Measurements from ENCODE around the gene CCDC183.
"Not testable (repeated sequence)": the region's sequence is repeated elsewhere in the genome, so short reads cannot be mapped to it uniquely, and the experiment has no call there.

CCDC183 gene

DNA sequence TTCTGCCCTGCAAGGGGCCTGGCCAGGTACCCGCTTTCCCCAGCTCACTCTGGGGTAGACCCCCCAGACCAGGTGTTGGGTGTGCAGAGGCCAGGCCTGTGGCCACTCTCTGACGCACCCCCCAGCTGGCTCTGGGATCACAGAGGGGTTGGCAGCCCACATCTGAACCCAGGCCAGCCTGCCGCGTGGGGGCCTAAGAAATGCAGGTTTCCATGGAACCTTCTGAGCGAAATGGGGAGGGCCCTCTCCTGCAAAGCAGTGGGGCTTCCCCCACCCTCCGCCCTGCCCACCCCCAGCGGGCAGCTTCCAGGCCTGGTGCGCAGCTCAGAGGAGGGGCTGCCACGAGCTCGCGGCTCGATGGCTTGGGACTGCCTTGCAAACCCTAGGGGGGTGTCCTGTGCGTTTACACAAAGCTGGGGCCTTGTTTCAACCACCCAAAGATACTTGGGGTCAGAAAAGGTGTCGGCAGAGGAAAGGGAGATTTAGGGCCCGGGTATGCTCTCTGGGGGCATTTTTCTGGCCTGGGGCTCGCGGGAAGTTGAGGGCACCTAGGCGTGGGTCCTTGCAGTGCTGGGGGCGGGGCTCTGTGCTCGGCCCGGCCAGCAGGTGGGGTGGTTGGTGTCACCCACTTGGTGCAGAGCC, 47.1 kb downstream of the CCDC183 start:
- H3K27ac ChIP-seq (ENCODE audit: low read depth, low read length); H3K27me3 ChIP-seq (ENCODE audit: insufficient read depth, low read length); H3K4me3 ChIP-seq (ENCODE audit: low read depth, low read length); H2AFZ ChIP-seq (ENCODE audit: low read length, unreplicated experiment); H3K79me2 ChIP-seq (ENCODE audit: control insufficient read depth, insufficient read depth, low read length, unreplicated experiment); H3K36me3 ChIP-seq (ENCODE audit: insufficient read depth, low read length): not testable (repeated sequence)
- peaks cover 20% of the 10 kb centered on the region for H3K4me1 ChIP-seq (ENCODE audit: control insufficient read depth, insufficient read depth, low read length, unreplicated experiment)

DNA sequence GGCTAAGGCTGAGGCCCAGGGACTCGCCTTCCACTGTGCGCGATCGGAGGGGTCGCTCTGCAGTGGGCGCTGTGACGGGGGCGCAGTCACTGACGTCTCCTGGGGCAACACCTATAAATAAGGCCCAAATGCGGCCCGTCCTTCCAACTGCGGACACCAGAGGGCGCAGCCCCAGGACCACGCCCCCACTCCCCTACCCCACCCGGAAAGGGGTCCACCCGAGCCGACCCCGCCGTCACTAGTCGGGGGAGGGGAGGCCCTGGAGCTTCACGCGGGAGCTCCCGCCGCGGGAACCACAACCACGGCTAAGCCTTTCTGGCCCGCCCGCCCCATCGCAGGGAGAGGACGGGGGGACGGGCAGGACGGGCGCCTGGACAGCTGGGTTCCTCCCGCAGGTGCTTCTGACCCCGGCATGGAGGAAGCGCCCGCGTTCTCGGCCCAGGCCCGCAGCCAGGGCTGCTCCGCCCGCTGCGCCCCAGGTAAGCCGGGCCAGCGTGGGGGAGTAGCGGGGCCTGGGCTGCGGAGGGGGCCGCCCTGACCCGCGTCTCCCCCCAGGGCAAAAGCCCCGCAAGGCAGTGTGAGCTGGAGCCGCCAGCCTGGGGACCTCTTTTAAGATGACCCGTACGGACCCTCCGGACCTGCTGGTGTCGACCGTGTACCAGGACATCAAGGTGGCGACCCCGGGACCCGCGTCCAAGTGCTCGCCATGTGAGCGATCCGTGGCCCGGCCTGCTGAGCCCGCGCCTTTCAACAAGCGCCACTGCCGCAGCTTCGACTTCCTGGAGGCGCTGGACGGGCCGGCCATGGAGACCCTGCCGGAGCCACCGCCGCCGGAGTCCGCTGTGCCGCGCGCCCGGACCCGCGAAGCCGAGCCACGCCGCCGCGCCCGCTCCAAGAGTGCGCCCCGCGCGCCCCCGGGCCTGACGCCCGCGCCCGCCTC, 47.9 kb downstream of the CCDC183 start:
- not testable (repeated sequence) for H3K27ac ChIP-seq (ENCODE audit: low read depth, low read length); H3K36me3 ChIP-seq (ENCODE audit: insufficient read depth, low read length); H3K79me2 ChIP-seq (ENCODE audit: control insufficient read depth, insufficient read depth, low read length, unreplicated experiment); H3K27me3 ChIP-seq (ENCODE audit: insufficient read depth, low read length); H3K4me3 ChIP-seq (ENCODE audit: low read depth, low read length); H2AFZ ChIP-seq (ENCODE audit: low read length, unreplicated experiment)
- peaks cover 20% of the 10 kb centered on the region for H3K4me1 ChIP-seq (ENCODE audit: control insufficient read depth, insufficient read depth, low read length, unreplicated experiment)

DNA sequence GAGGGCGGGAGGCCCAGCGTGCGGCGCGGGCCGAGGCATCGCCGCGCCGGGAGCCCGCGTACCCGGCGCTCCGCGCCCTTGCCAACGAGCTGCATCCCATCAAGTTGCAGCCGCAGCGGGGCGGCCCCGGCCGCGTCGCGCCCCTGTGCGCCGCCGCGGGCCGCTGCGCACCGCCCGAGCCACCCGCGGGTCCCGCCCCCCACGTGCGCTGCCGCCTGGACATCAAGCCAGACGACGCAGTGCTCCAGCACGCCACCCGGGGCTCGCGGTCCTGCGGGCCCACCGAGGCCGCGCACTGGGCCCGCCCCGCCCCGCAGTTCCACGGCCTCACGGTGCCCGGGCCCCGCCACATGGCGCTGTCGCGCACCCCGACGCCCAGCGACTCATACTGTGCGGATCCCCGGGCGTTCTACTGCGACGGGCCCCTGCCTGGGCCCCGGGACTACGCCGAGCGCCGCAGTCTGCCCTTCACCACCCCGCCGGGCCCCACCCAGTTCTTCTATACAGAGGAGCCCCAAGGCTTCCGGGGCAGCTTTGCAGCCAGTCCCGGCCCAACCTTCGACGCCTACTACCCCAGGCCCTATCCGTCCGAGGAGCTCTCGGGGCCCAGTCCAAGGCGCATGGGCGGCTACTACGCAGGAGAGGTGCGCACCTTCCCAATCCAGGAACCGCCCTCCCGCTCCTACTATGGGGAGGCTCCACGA, 48.8 kb downstream of the CCDC183 start:
- no peak overlapping the region for H3K27ac ChIP-seq (ENCODE audit: low read depth, low read length)
- H3K36me3 ChIP-seq (ENCODE audit: insufficient read depth, low read length) = no peaks in the 10 kb centered on the region
- H2AFZ ChIP-seq (ENCODE audit: low read length, unreplicated experiment) = no peak overlapping the region
- H3K27me3 ChIP-seq (ENCODE audit: insufficient read depth, low read length) = peaks cover 9% of the 10 kb centered on the region; the same call in 1 of the 2 replicates
- H3K4me3 ChIP-seq (ENCODE audit: low read depth, low read length) = peak overlapping the region; percentile 91; the same call in 1 of the 2 replicates
- no peaks in the 10 kb centered on the region for H3K79me2 ChIP-seq (ENCODE audit: control insufficient read depth, insufficient read depth, low read length, unreplicated experiment)
- H3K4me1 ChIP-seq (ENCODE audit: control insufficient read depth, insufficient read depth, low read length, unreplicated experiment) = peaks cover 20% of the 10 kb centered on the region

DNA sequence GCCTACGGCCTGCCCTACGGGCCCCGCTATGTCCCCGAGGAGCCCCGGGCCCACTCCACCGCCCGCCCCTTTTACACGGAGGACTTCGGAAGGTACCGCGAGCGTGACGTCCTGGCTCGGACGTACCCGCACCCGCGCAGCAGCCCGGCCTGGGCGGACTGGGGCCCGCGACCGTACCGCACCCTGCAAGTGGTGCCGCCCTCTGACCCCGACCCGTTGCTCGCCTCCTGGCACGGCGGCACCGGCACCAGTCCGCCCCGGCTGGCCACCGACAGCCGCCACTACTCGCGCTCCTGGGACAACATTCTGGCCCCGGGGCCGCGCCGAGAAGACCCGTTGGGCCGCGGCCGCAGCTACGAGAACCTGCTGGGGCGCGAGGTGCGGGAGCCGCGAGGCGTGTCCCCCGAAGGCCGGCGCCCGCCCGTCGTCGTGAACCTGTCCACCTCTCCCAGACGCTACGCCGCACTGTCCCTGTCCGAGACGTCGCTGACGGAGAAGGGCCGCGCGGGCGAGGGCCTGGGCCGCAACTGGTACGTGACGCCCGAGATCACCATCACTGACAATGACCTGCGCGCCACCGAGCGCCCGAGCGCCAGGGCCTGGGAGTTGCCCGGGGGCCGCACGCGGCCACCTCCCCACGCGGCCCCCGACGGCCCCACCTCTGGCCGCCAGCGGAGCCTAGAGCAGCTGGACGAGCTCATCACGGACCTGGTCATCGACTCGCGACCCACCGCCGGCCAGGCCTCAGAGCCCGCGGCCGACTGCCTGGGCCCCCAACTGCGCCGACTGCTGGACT, 49.5 kb downstream of the CCDC183 start:
- Histone ChIP-seq H3K4me3 (ENCODE audit: low read depth, low read length) (peak overlapping the region; percentile 91), H3K27ac (ENCODE audit: low read depth, low read length) (no peak overlapping the region), H3K79me2 (ENCODE audit: control insufficient read depth, insufficient read depth, low read length, unreplicated experiment) (no peaks in the 10 kb centered on the region), H3K4me1 (ENCODE audit: control insufficient read depth, insufficient read depth, low read length, unreplicated experiment) (peaks cover 22% of the 10 kb centered on the region), H2AFZ (ENCODE audit: low read length, unreplicated experiment) (no peak overlapping the region), H3K36me3 (ENCODE audit: insufficient read depth, low read length) (no peaks in the 10 kb centered on the region), H3K27me3 (ENCODE audit: insufficient read depth, low read length) (peaks cover 9% of the 10 kb centered on the region; the same call in 1 of the 2 replicates)

DNA sequence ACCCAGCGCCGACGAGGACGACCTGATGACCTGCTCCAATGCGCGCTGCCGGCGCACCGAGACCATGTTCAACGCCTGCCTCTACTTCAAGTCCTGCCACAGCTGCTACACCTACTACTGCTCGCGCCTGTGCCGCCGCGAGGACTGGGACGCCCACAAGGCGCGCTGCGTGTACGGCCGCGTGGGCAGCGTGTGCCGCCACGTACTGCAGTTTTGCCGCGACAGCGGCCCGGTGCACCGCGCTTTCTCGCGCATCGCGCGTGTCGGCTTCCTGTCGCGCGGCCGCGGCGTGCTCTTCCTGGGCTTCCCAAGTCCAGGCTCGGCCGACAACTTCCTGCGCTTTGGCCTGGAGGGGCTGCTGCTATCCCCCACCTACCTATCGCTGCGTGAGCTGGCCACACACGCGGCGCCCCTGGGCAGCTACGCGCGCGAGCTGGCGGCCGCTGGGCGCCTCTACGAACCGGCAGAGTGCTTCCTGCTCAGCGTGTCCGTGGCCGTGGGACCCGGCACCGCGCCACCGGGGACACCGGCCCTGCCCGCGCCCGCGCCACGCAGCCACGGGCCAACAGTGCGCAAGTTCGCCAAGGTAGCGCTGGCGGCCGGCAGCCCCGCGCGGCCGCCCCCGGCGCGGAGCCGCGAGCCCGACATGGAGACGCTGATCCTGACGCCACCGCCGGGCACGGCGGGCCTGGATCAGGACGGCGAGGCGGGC, 50.4 kb downstream of the CCDC183 start:
- peak overlapping the region; percentile 91 for H3K4me3 ChIP-seq (ENCODE audit: low read depth, low read length)
- no peaks in the 10 kb centered on the region for H3K36me3 ChIP-seq (ENCODE audit: insufficient read depth, low read length)
- no peak overlapping the region for H2AFZ ChIP-seq (ENCODE audit: low read length, unreplicated experiment)
- H3K27ac ChIP-seq (ENCODE audit: low read depth, low read length) = peak overlapping the region; percentile 21; the same call in 1 of the 2 replicates
- peaks cover 9% of the 10 kb centered on the region; the same call in 1 of the 2 replicates for H3K27me3 ChIP-seq (ENCODE audit: insufficient read depth, low read length)
- peaks cover 14% of the 10 kb centered on the region for H3K4me1 ChIP-seq (ENCODE audit: control insufficient read depth, insufficient read depth, low read length, unreplicated experiment)
- no peaks in the 10 kb centered on the region for H3K79me2 ChIP-seq (ENCODE audit: control insufficient read depth, insufficient read depth, low read length, unreplicated experiment)

DNA sequence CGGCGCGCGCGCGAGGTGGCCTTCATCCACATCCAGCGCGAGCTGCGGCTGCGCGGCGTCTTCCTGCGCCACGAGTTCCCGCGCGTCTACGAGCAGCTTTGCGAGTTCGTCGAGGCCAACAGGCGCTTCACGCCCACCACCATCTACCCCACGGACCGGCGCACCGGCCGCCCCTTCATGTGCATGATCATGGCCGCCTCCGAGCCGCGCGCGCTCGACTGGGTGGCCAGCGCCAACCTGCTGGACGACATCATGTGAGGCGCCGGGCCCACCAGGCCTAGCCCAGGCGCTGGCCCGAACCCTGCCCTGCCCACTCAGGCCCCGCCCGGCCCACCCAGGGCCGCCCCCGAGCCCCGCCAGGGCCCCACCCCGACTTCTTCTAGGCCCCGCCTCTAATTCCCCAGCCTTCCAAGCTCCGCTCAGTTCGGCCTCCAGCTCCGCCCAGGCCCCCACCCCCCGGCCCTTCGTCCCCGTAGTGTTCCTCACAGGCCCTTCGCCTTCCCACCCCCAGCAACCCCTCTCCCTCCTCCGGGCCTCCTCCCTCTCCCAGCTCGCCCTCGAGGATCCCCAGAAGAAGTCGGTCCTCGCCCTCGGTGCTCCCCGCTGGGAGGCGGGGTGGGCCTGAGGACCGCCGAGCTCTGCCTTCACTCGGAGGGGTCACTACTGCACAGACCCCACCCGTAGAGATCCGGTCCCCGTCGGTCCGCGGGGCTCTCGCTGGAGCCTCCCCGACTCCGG, 51.1 kb downstream of the CCDC183 start:
- Histone ChIP-seq H3K36me3 (ENCODE audit: insufficient read depth, low read length) (no peaks in the 10 kb centered on the region), H3K27me3 (ENCODE audit: insufficient read depth, low read length) (peaks cover 9% of the 10 kb centered on the region; the same call in 1 of the 2 replicates), H3K27ac (ENCODE audit: low read depth, low read length) (peak overlapping the region; percentile 66), H2AFZ (ENCODE audit: low read length, unreplicated experiment) (peak overlapping the region; percentile 51), H3K79me2 (ENCODE audit: control insufficient read depth, insufficient read depth, low read length, unreplicated experiment) (no peaks in the 10 kb centered on the region), H3K4me3 (ENCODE audit: low read depth, low read length) (peak overlapping the region; percentile 91), H3K4me1 (ENCODE audit: control insufficient read depth, insufficient read depth, low read length, unreplicated experiment) (peaks cover 8% of the 10 kb centered on the region)

DNA sequence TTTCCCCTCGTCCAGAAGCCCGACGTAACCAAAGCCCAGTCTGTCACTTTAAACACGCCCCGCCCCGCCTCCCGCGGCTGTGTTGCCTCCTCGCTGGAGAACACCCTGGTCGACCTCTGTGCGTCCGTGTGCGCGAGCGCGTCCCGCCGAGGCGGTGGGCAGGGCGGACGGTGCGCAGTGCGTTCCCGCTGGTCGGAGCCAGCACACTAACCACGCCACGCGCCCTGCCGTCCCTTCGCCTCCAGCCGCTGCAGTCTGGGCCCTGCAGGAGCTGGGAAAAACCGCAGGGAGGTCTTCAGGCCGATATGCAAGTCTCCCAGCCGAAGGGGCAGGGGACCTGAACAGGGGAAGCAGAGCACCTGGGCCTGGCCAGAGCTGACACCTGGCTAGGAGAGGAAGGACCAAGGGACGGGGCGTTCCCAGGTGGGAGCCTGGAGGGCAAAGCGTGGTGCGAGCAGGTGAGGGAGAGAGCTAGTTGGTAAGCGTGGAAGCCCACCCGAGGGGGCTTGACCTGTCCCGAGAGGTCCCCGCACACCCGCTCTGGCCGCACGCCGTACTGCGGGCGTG, 51.8 kb downstream of the CCDC183 start:
- Histone ChIP-seq H3K4me3 (ENCODE audit: low read depth, low read length) (peak overlapping the region; percentile 91), H3K27me3 (ENCODE audit: insufficient read depth, low read length) (peaks cover 9% of the 10 kb centered on the region; the same call in 1 of the 2 replicates), H3K4me1 (ENCODE audit: control insufficient read depth, insufficient read depth, low read length, unreplicated experiment) (peaks cover 8% of the 10 kb centered on the region), H2AFZ (ENCODE audit: low read length, unreplicated experiment) (peak overlapping the region; percentile 51), H3K36me3 (ENCODE audit: insufficient read depth, low read length) (no peaks in the 10 kb centered on the region), H3K79me2 (ENCODE audit: control insufficient read depth, insufficient read depth, low read length, unreplicated experiment) (no peaks in the 10 kb centered on the region), H3K27ac (ENCODE audit: low read depth, low read length) (peak overlapping the region; percentile 86)

DNA sequence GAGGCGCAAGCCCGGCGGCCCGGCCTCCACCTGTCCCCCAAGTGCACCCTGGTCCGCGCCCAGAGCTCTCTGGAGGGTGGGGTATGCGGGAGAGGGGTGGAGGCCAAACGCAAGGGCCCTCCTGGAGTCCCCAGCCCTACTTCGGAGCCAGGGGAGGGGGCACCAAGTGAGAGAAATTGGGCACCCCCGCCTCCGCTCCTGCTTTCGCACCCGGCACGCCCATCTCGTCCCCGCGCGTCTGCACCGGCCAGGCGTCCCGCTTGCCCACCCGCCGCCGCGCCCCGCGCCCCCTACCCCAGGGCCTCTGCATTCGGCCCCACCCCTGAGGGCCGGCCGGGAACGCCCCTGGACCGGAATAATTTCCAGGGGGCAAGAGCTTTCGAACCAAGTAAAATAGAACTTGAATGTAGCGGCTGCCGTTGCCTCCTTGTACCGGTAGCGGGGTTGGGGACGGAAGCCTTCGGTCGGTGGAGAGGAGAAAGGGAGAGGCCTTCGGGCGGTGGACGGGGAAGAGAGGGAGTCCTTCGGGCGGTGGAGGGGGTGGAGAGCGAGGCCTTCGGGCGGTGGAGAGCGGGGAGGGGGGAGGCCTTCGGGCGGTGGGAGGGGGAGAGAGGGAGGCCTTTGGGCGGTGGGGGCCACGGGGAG, 52.4 kb downstream of the CCDC183 start:
- H2AFZ ChIP-seq (ENCODE audit: low read length, unreplicated experiment) = peak overlapping the region; percentile 24
- peak overlapping the region; percentile 86 for H3K27ac ChIP-seq (ENCODE audit: low read depth, low read length)
- H3K4me3 ChIP-seq (ENCODE audit: low read depth, low read length) = peak overlapping the region; percentile 91
- no peaks in the 10 kb centered on the region for H3K36me3 ChIP-seq (ENCODE audit: insufficient read depth, low read length)
- peaks cover 3% of the 10 kb centered on the region for H3K4me1 ChIP-seq (ENCODE audit: control insufficient read depth, insufficient read depth, low read length, unreplicated experiment)
- H3K27me3 ChIP-seq (ENCODE audit: insufficient read depth, low read length) = peaks cover 9% of the 10 kb centered on the region; the same call in 1 of the 2 replicates
- H3K79me2 ChIP-seq (ENCODE audit: control insufficient read depth, insufficient read depth, low read length, unreplicated experiment) = no peaks in the 10 kb centered on the region
